Coronary artery (tissue), 2 donors: ENCODE results near the gene EFCAB11.

Experiments used
- DNase-seq: peaks from one replicate; pipeline ENCODE4 v3.0.0-alpha.2; 2017; ENCODE audit warnings: low spot score
- H3K27ac ChIP-seq, 2 donors: fragments of 200-600 bp; sonication (generic); one replicate each; pipeline ENCODE4 v1.5.1; 2016 to 2019
- H3K4me3 ChIP-seq: fragments of 200-600 bp; sonication (generic); 2 replicates; pipeline ENCODE4 v1.5.1; 2016; ENCODE audit warnings: mild to moderate bottlenecking, moderate library complexity
- CTCF ChIP-seq: fragments of 200-600 bp; sonication (generic); IDR thresholded peaks from one replicate; pipeline ENCODE4 v1.5.1; 2019; ENCODE audit warnings: antibody characterized with exemption

The EFCAB11 gene

DNA sequence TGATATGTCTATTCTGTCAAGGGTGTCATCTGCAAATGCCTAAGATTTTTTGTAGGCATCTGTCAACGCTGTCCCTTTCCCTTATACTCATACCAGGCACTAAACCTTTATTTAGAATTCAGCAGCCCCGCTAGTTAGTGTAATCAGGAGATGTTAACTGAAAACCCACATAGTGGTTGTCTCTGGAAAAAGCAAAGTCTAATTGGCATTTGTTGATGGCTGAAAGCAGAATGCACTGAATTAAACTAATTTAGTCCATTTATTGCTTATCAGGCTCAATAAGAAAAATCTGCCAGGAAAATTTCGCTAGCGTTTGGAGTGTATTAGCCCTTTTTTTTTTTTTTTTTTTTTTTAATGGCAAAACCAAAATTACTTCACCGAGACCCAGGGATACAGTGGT lies 35.7 kb upstream of the EFCAB11 start:
- no peak for TF ChIP-seq CTCF
- no peak overlapping the region for H3K4me3 ChIP-seq
- DNase-seq, result no peak
- H3K27ac ChIP-seq, result no peak overlapping the region

DNA sequence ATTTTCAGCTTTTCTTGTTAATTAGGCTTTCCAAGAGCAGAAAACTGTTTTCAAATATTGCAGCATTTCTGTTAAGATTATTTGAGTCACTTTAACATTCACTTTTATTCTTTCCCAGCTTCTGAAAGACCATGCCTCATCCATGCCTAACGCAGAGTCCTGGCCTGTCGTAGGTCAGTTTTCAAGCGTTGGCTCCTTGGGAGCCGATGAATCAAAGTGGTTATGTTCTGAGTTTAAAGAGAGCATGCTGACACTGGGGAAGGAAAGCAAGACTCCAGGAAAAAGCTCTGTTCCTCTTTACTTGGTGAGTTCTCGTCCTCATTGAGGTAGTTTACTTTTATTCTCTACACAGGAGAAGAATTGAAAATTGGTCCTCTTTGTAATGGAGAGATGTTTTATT lies 34.3 kb upstream of the EFCAB11 start:
- H3K27ac ChIP-seq, result no peak overlapping the region
- no peak for DNase-seq
- no peak overlapping the region for H3K4me3 ChIP-seq
- no peak for TF ChIP-seq CTCF

DNA sequence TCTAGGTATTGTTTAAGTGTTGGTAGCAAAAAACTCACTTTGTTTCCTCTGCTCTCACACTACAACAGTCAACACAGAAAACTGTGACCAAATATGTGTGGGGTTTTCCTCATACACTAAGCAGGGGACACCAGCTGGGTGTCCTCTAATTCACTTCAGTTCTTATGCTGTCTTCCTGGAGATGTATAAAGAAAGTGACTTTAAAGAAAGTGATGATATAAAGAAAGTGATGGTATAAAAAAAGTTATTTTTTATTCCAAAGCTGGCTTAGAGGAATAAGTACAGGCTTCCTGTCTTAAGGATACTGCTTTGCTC lies 32.6 kb upstream of the EFCAB11 start:
- no peak for TF ChIP-seq CTCF
- Histone ChIP-seq H3K4me3 (no peak overlapping the region), H3K27ac (no peak overlapping the region)
- DNase-seq, result no peak

DNA sequence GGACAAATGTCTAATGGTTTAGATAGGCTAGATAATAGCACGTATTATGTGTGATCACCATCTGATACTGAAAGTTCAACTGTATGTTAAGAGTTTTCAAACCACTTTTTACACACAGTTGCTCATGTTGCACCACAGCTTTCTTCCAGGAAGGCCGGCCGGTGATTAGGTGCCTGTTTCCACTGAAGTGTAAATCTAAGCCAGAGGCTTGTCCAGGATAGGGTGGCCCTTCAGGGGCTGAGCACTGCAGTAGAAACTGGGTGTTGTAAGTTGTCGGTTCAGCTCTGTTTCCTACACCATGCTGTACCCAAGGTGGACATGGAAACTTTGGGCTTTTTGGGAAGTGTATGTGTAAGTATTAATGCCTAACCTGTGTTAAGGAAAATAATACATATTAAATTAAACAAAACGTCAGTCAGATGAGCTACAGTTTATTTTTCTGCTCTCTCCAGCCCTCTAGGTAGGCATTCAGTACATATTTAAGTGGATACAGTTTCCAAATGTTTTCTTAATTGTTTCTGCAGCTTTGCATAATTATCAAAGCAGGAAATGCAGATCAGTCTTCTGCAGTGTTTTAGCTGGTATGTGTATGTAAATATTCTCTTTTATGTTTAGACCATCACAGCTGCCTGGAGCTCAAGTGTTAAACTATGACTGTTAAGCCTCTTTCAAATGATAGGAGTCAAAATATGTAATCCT lies 32.1 kb upstream of the EFCAB11 start:
- no peak for DNase-seq
- TF ChIP-seq CTCF, result no peak
- Histone ChIP-seq H3K27ac (no peak overlapping the region), H3K4me3 (no peak overlapping the region)

GRCh38 chr14:89983375-89983774 lies 28.8 kb upstream of the EFCAB11 start:
- DNase-seq, result no peak
- no peak overlapping the region for H3K27ac ChIP-seq
- TF ChIP-seq CTCF, result no peak
- no peak overlapping the region for H3K4me3 ChIP-seq

- no peak overlapping the region for H3K27ac ChIP-seq
- TF ChIP-seq CTCF, result no peak
- H3K4me3 ChIP-seq, result no peak overlapping the region
- DNase-seq, result no peak
Observed at GRCh38 chr14:89978656-89979055, 24.1 kb upstream of the EFCAB11 start.

GRCh38 chr14:89977668-89978067 lies 23.1 kb upstream of the EFCAB11 start:
- H3K4me3 ChIP-seq, result no peak overlapping the region
- H3K27ac ChIP-seq, result no peak overlapping the region
- DNase-seq, result no peak
- TF ChIP-seq CTCF, result no peak
